Tibial nerve (tissue), 4 donors: ENCODE measurements around the gene FBXL19. TPM values are rescaled to one million over a fixed set of nuclear protein-coding genes. Genes with fewer than 3 reads are reported as not detected.

Experiments used
- DNase-seq, 2 donors: peaks; one replicate each; pipeline ENCODE4 v3.0.0-alpha.2; 2019; ENCODE audit warnings: low spot score in 2 of 2
- H3K27ac ChIP-seq, 4 donors: fragments of 200-600 bp; sonication (generic) in 3 of 4; one replicate each; pipeline ENCODE4 v1.5.1; 2017 to 2019; ENCODE audit warnings: mild to moderate bottlenecking in 1 of 4
- H3K27me3 ChIP-seq, 2 donors: fragments of 200-600 bp; sonication (generic) in 1 of 2; one replicate each; pipeline versions ENCODE4 v1.5.1 to v1.6.0; 2017 to 2019
- H3K36me3 ChIP-seq, 3 donors: fragments of 200-600 bp; sonication (generic); one replicate each; pipeline ENCODE4 v1.5.1; 2018 to 2019
- H3K4me1 ChIP-seq, 4 donors: fragments of 200-600 bp; sonication (generic) in 3 of 4; one replicate each; pipeline ENCODE4 v1.5.1; 2017 to 2019
- H3K4me3 ChIP-seq, 4 donors: fragments of 200-600 bp; sonication (generic) in 3 of 4; one replicate each; pipeline ENCODE4 v1.5.1; 2017 to 2019; ENCODE audit warnings: mild to moderate bottlenecking in 1 of 4, moderate library complexity in 1 of 4
- H3K9me3 ChIP-seq, 4 donors: fragments of 200-600 bp; sonication (generic) in 3 of 4; one replicate each; pipeline ENCODE4 v1.5.1; 2017 to 2019
- CTCF ChIP-seq, 5 experiments: fragments of 200-600 bp in 3 of 5; fragments of 450-650 bp in 2 of 5; sonication (generic) in 3 of 5; IDR thresholded peaks; one replicate each; pipeline ENCODE4 v1.5.1; 2016 to 2019; ENCODE audit warnings: antibody characterized with exemption in 5 of 5, mild to moderate bottlenecking in 3 of 5, moderate library complexity in 2 of 5
- EP300 ChIP-seq, 2 donors: sonication (generic); formaldehyde crosslinking; IDR thresholded peaks; one replicate each; pipeline ENCODE4 v1.6.1; 2017; ENCODE audit warnings: antibody characterized with exemption in 2 of 2, mild to moderate bottlenecking in 1 of 2
- POLR2A ChIP-seq, 2 donors: fragments of 450-650 bp; IDR thresholded peaks; one replicate each; pipeline ENCODE4 v1.6.1; 2017; ENCODE audit warnings: antibody characterized with exemption in 2 of 2, mild to moderate bottlenecking in 2 of 2, moderate library complexity in 2 of 2
- WGBS, 2 donors: methylation state at CpG; one replicate each; pipeline ENCODE4 v1.1.5; 2018; 5-methylcytosine and 5-hydroxymethylcytosine counted together
- total RNA-seq, 4 donors: library from RNA; depleted of rRNA; stranded (reverse); fragments of >200 nt; gene quantifications; one replicate each; pipeline ENCODE4 v1.1.0, GENCODE V29; 2016

FBXL19 gene
- total RNA-seq, 4 donors from 2014 or later, result 7.4 to 25.8 (median 16.7) TPM

- 12% methylated on average over 40 to 43 of the region's 44 CpGs for WGBS, 2 donors
- no peak for TF ChIP-seq CTCF (IDR thresholded peaks at IDR 0.05)
- TF ChIP-seq EP300 (IDR thresholded peaks at IDR 0.05), result peak; percentile 10 to 48
- no peak for TF ChIP-seq POLR2A (IDR thresholded peaks at IDR 0.05)
- H3K9me3 ChIP-seq, result no peaks in the 10 kb centered on the region
- H3K27me3 ChIP-seq, result no peaks in the 10 kb centered on the region
- peaks cover 0 to 43% (median 15%) of the 10 kb centered on the region in 4 donors for H3K4me1 ChIP-seq
- H3K36me3 ChIP-seq, result peaks cover 0 to 37% (median 0%) of the 10 kb centered on the region in 3 donors
- H3K4me3 ChIP-seq, result peak overlapping the region; percentile 56 to 98 (median 78)
- H3K27ac ChIP-seq, result peak overlapping the region; percentile 89 to 97 (median 95)
- DNase-seq, result peak; percentile 91 to 98
Observed at GRCh38 chr16:30947859-30948666, 24.7 kb downstream of the FBXL19 start.

- peak within 1 kb of the TSS; percentile 89 to 97 (median 95) for H3K27ac ChIP-seq
- 0% methylated on average over 35 to 44 of the region's 70 CpGs for WGBS, 2 donors
- peaks cover 0 to 52% (median 23%) of the 10 kb centered on the region in 4 donors for H3K4me1 ChIP-seq
- no peaks in the 10 kb centered on the region for H3K9me3 ChIP-seq
- TF ChIP-seq EP300 (IDR thresholded peaks at IDR 0.05) (peak in 1 of 2 donors; percentile 85), POLR2A (IDR thresholded peaks at IDR 0.05) (peak; percentile 60 to 83), CTCF (IDR thresholded peaks at IDR 0.05) (peak in 1 of 5 experiments; percentile 28)
- H3K4me3 ChIP-seq, result peak within 1 kb of the TSS; percentile 56 to 98 (median 78)
- H3K36me3 ChIP-seq, result peaks cover 0 to 30% (median 0%) of the 10 kb centered on the region in 3 donors
- no peaks in the 10 kb centered on the region for H3K27me3 ChIP-seq
- peak; percentile 61 to 67 for DNase-seq
Observed at GRCh38 chr16:30948667-30949649, 25.6 kb downstream of the FBXL19 start, which contains the start of gene ORAI3. Gene ORAI3, plus strand, starts transcription at chr16:30949068. Its CDS starts 222 bp downstream, at chr16:30949290.

- TF ChIP-seq CTCF (IDR thresholded peaks at IDR 0.05) (no peak), EP300 (IDR thresholded peaks at IDR 0.05) (peak in 1 of 2 donors; percentile 90), POLR2A (IDR thresholded peaks at IDR 0.05) (peak; percentile 75 to 77)
- DNase-seq, result peak; percentile 87 to 88
- Histone ChIP-seq H3K36me3 (peaks cover 0 to 23% (median 0%) of the 10 kb centered on the region in 3 donors), H3K9me3 (no peaks in the 10 kb centered on the region), H3K4me3 (peak overlapping the region; percentile 56 to 98 (median 78)), H3K27me3 (no peaks in the 10 kb centered on the region), H3K27ac (peak overlapping the region; percentile 89 to 97 (median 95)), H3K4me1 (peaks cover 0 to 54% (median 26%) of the 10 kb centered on the region in 4 donors)
- 8% methylated on average over 21 of the region's 21 CpGs for WGBS, 2 donors
Observed at GRCh38 chr16:30949650-30950515, 26.5 kb downstream of the FBXL19 start.

- TF ChIP-seq EP300 (IDR thresholded peaks at IDR 0.05) (no peak), POLR2A (IDR thresholded peaks at IDR 0.05) (no peak), CTCF (IDR thresholded peaks at IDR 0.05) (no peak)
- 69 to 71% methylated on average over 6 to 7 of the region's 8 CpGs for WGBS, 2 donors
- H3K36me3 ChIP-seq, result peaks cover 0 to 16% (median 0%) of the 10 kb centered on the region in 3 donors
- no peaks in the 10 kb centered on the region for H3K27me3 ChIP-seq
- no peaks in the 10 kb centered on the region for H3K9me3 ChIP-seq
- H3K27ac ChIP-seq, result peak overlapping the region; percentile 89 to 97 (median 95)
- H3K4me1 ChIP-seq, result peaks cover 0 to 54% (median 26%) of the 10 kb centered on the region in 4 donors
- peak overlapping the region in 2 of 4 donors; percentile 17 to 78 for H3K4me3 ChIP-seq
- DNase-seq, result no peak
Observed at GRCh38 chr16:30950516-30951065, 27.2 kb downstream of the FBXL19 start.
